Eye (tissue), 1 donor: Measurements from ENCODE around the gene GNG5.
"Not testable (repeated sequence)": the region's sequence is repeated elsewhere in the genome, so short reads cannot be mapped to it uniquely, and the experiment has no call there.

Source experiments
- DNase-seq: peaks from one replicate; pipeline ENCODE4 v3.0.0-alpha.2; 2015

GNG5 gene

GRCh38 chr1:84506002-84506728, at the start of gene GNG5, which contains the start of gene SPATA1:
GNG5 (minus strand) TSS chr1:84506581; CDS start chr1:84506091, 490 bp downstream.
SPATA1 (plus strand) TSS chr1:84506386; CDS start chr1:84516360, 9,974 bp downstream.
- DNase-seq: peak; percentile 99

DNA sequence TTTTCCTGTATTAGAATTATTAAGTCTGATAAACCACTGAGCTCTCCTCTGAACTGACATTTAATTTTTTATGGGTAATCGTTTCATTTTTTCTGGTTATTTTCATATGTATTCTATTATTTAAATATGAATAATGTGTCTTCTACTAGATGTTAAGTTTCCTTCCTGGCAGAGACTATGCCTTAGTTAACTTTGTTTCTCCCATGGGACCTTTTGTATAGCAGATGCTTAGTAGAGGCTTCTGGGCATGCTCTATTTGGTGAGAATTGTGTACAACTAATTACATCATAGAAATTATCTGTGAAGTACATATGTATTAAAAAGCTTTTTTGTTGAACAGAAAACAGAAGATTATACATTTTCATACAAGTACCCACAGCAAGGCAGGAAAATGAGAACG, 44.4 kb upstream of the GNG5 start:
- DNase-seq: peak; percentile 2

GRCh38 chr1:84541679-84542078, 35.3 kb upstream of the GNG5 start:
- no peak for DNase-seq

- no peak for DNase-seq
These were observed 34.4 kb upstream of the GNG5 start for GRCh38 chr1:84540759-84541158.

DNA sequence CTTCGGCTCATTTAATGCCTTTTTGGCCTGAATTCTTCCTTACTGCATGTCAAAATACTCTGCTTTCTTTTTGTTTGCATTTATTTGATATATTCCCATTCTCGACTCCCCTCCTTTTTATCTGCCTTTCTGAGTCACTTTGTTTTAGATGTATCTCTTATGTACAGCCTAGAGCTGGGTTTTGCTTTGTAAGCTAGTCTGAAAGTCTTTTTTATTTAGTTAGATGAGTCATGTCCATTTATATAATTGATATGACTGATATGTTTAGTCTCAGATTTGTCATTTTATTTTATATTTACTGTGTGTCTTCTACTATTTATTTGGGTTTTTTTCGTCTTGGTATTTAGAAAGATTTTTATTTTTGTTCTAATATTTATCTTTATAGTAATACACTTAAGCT, 33.6 kb upstream of the GNG5 start:
- no peak for DNase-seq

- no peak for DNase-seq
These were observed 32.2 kb upstream of the GNG5 start for GRCh38 chr1:84538599-84538998.

DNA sequence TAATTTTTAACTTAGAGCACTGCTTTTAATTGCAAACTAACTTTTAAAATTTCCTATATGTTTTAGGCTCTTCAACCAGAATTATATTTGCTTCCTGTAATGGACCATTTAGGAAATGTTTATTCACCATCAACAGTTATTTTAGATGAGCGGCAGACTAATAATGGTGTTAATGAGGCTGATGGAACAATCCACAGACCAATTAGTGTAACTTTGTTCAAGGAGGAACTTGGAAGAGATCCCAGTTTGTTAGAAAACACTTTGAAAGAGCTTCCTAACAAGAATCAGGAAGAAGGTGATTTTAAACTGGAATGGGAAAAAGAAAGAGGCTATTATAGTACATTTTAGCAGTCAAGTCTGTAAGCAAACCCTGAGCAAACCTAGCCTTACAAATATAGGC, 19.4 kb upstream of the GNG5 start:
- peak; percentile 8 for DNase-seq

- no peak for DNase-seq
These were observed 18.2 kb upstream of the GNG5 start for GRCh38 chr1:84524590-84524989.

GRCh38 chr1:84510668-84511067, 4.3 kb upstream of the GNG5 start:
- DNase-seq: no peak

- DNase-seq: no peak
These were observed 3.8 kb upstream of the GNG5 start for GRCh38 chr1:84510165-84510564.

DNA sequence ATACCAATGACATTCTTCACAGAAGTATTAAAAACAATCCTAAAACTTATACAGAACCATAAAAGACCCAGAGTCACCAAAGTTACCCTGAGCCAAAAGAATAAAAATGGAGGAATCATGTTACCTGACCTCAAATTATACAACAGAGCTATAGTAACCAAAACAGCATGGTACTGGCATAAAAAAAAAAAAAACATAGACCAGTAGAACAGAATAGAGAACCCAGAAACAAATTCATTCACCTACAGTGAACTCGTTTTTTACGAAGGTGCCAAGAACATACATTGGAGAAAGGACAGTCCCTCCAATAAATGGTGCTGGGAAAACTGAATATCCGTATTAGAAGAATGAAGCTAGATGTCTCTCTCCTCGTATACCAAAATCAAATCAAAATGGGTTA, 2.6 kb upstream of the GNG5 start:
- no peak for DNase-seq

DNA sequence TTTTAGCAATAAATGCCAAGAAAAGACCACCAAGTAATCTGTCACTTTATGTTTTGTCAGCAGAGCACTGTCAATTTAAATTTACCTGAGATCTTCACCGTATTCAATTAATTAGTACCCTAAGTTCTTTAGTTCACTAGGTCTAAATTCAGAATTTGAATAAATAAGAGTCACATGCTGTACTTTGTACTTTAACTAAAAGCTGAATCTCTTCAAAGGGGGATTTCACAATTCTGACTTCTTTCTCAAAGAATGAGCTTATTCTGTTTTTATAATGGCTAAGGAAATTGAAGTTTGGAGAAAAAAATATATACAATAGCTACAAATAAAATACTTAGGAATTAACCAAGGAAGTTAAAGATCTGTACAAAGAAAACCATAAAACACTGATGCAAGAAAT, 2.1 kb upstream of the GNG5 start:
- DNase-seq: no peak

- DNase-seq: not testable (repeated sequence)
These were observed 1.5 kb upstream of the GNG5 start for GRCh38 chr1:84507887-84508286.

DNA sequence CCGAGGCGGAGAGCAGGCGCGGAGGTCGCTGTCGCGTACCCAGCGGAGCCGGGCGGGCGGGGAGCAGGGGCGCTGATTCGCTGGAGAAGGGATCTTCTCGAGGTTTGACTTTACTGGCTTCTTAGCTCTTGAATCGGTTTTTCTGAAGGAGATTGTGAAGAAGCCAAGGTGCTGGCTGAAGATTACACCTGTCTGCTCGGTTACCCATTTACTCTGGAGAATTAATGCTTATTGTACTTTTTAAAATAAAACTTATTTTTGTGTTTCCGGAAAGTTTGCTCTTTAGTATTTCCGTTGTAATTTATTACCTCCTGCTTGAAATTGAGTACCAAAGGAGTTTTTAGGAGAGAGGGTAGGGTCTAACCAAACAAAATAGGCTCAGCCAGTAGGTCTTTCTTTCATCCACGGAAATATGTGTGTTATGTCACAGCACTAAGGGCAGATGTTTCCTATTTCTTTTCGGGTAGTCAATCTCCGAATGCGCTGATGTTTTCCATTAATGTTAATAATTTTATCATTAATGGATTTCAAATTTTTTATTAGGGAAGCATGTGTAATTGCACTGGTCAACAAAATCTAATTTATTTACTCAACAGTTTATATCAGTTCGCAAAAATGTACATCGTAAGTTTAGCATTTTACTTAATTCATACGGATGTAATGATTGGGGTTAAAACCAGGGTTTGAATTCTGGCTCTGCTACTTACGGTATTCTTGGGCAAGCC, 510 bp upstream of the GNG5 start:
- DNase-seq: no peak

GRCh38 chr1:84505493-84506001, 834 bp downstream of the GNG5 start:
- no peak for DNase-seq

GRCh38 chr1:84504580-84505492, 1.5 kb downstream of the GNG5 start:
- DNase-seq: peak; percentile 55

GRCh38 chr1:84502927-84503326, 3.5 kb downstream of the GNG5 start:
- peak; percentile 73 for DNase-seq

- DNase-seq: no peak
These were observed 8.6 kb downstream of the GNG5 start for GRCh38 chr1:84497631-84498275.

- no peak for DNase-seq
These were observed 9.9 kb downstream of the GNG5 start for GRCh38 chr1:84496498-84496897.

GRCh38 chr1:84493747-84494146, 12.6 kb downstream of the GNG5 start:
- DNase-seq: no peak

GRCh38 chr1:84492726-84493125, 13.7 kb downstream of the GNG5 start:
- DNase-seq: no peak

- DNase-seq: no peak
These were observed 16.6 kb downstream of the GNG5 start for GRCh38 chr1:84489766-84490165.

DNA sequence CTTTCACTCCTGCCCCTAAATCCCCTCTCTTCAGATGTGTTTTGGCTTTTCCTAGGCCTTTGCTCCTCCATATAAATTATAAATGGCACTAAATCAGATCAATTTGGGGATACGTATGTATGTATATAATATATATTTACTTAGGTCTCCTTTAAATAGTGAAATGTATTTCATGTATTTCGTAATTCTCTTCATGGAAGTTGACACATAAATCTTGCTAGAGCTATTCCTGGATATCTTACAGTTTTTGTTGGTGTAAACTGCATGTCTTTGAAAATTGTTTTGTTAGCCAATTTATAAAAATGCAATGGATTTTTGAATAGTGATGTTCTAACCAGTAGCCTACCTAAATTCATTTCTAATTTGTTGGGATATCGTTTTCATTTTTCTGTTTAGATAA, 18.3 kb downstream of the GNG5 start:
- DNase-seq: no peak
